Sigmoid colon (tissue), 7 donors: ENCODE measurements around the gene GPHB5. TPM values are rescaled to one million over a fixed set of nuclear protein-coding genes. Genes with fewer than 3 reads are reported as not detected.
A peak's percentile ranks its signal among the peaks of the same experiment; 100 is the strongest.

ENCODE experiments used
- DNase-seq: peaks from one replicate; pipeline ENCODE4 v3.0.0-alpha.2; 2019
- H3K27ac ChIP-seq, 4 donors: fragments of 200-600 bp; sonication (generic); one replicate each; pipeline ENCODE4 v1.5.1; 2016 to 2019; ENCODE audit warnings: mild to moderate bottlenecking in 1 of 4
- H3K27me3 ChIP-seq, 3 donors: fragments of 200-600 bp; sonication (generic); one replicate each; pipeline ENCODE4 v1.5.1; 2019; ENCODE audit warnings: mild to moderate bottlenecking in 1 of 3
- H3K36me3 ChIP-seq, 4 donors: fragments of 200-600 bp; sonication (generic); one replicate each; pipeline ENCODE4 v1.5.1; 2016 to 2019
- H3K4me1 ChIP-seq, 4 donors: fragments of 200-600 bp; sonication (generic); one replicate each; pipeline ENCODE4 v1.5.1; 2017 to 2019
- H3K4me3 ChIP-seq, 4 donors: fragments of 200-600 bp; sonication (generic); one replicate each; pipeline ENCODE4 v1.5.1; 2017 to 2019; ENCODE audit warnings: mild to moderate bottlenecking in 2 of 4, moderate library complexity in 1 of 4
- H3K9me3 ChIP-seq, 4 donors: fragments of 200-600 bp in 3 of 4; sonication (generic) in 3 of 4; one replicate each; pipeline versions ENCODE4 v1.5.1 to v1.6.1; 2013 to 2019
- CTCF ChIP-seq, 4 experiments: fragments of 450-650 bp in 3 of 4; fragments of 200-600 bp in 1 of 4; IDR thresholded peaks; one replicate each; pipeline ENCODE4 v1.5.1; 2016 to 2019; ENCODE audit warnings: antibody characterized with exemption in 4 of 4, mild to moderate bottlenecking in 3 of 4, moderate library complexity in 2 of 4
- EP300 ChIP-seq, 4 donors: sonication (generic); formaldehyde crosslinking; IDR thresholded peaks; one replicate each; pipeline ENCODE4 v1.6.1; 2017; ENCODE audit warnings: antibody characterized with exemption in 4 of 4
- POLR2A ChIP-seq, 2 donors: fragments of 450-650 bp; IDR thresholded peaks; one replicate each; pipeline ENCODE4 v1.6.1; 2016; ENCODE audit warnings: antibody characterized with exemption in 2 of 2, mild to moderate bottlenecking in 2 of 2, moderate library complexity in 2 of 2
- POLR2AphosphoS5 ChIP-seq, 4 donors: sonication (generic); formaldehyde crosslinking; IDR thresholded peaks; one replicate each; pipeline ENCODE4 v1.6.1; 2017; ENCODE audit warnings: antibody characterized with exemption in 4 of 4
- WGBS, 2 donors: extraction: QIAGEN DNeasy Blood & Tissue Kit; methylation state at CpG; one replicate each; pipeline ENCODE4 v1.1.7; 2013; 5-methylcytosine and 5-hydroxymethylcytosine counted together
- intact Hi-C: fragments of 100-400 bp; cut with DNase I; formaldehyde crosslinking; loops from one replicate; pipeline ENCODE4 v1.15.1; 2023
- polyA plus RNA-seq, 3 donors: library from polyadenylated mRNA; stranded (reverse); fragments of 200-250 nt; gene quantifications; one replicate each; pipeline ENCODE4 v1.2.3, GENCODE V29; 2013
- total RNA-seq, 4 donors: library from RNA; depleted of rRNA; stranded (reverse); fragments of >200 nt; gene quantifications; one replicate each; pipeline ENCODE4 v1.1.0, GENCODE V29; 2016
- donor health status: healthy with polysubstance abuse.
- donor health status: Bipolar disorder and iron deficiency.
- donor health status: healthy.

Gene GPHB5
- total and polyA plus RNA-seq, 7 donors, result not detected

GRCh38 chr14:63276492-63277342 lies 42.0 kb downstream of the GPHB5 start:
- no peak for TF ChIP-seq EP300 (IDR thresholded peaks at IDR 0.05)
- TF ChIP-seq POLR2AphosphoS5 (IDR thresholded peaks at IDR 0.05), result peak in 1 of 4 donors; percentile 20
- peak; percentile 65 to 81 (median 76) for TF ChIP-seq CTCF (IDR thresholded peaks at IDR 0.05)
- intact Hi-C loops, result loop anchor here (1.0 to 5.0 kb wide), 2 partner anchors 102 to 1114 kb away; no protein-coding TSS in a partner anchor

DNA sequence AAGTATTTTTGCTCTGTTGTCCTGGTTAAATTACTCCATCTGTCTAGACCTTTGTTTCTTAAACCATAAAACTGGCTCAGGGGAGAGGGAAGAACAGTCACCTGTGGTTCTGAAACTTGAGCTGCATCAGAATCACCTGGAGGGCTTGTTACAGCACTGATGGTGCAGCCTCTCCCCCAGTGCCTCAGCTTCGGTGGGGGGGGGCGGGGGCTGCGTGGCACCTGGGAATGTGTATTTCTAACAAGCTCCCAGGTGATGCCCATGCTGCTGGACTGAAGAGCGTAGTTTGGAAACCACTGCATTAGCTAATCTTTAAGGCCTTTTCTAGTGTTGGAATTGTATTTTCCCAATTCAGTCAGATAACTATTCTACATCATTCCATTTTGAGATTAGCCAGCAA lies 42.7 kb downstream of the GPHB5 start:
- no peaks in the 10 kb centered on the region for H3K27me3 ChIP-seq
- H3K9me3 ChIP-seq, result no peaks in the 10 kb centered on the region
- no peak overlapping the region for H3K27ac ChIP-seq
- WGBS, 2 donors, result 70 to 83% methylated on average over 4 of the region's 4 CpGs
- H3K4me1 ChIP-seq, result peaks cover 0 to 5% (median 0%) of the 10 kb centered on the region in 4 donors
- no peak overlapping the region for H3K4me3 ChIP-seq
- intact Hi-C loops, result loop anchor here (1.0 to 5.0 kb wide), 2 partner anchors 102 to 1114 kb away; no protein-coding TSS in a partner anchor
- DNase-seq, result no peak
- no peak for TF ChIP-seq EP300 (IDR thresholded peaks at IDR 0.05)
- TF ChIP-seq POLR2A (IDR thresholded peaks at IDR 0.05), result no peak
- TF ChIP-seq CTCF (IDR thresholded peaks at IDR 0.05), result no peak
- TF ChIP-seq POLR2AphosphoS5 (IDR thresholded peaks at IDR 0.05), result no peak
- peaks cover 0 to 8% (median 0%) of the 10 kb centered on the region in 4 donors for H3K36me3 ChIP-seq

More at GRCh38 chr14:63276492-63277342, 42.0 kb downstream of the GPHB5 start:
- Histone ChIP-seq H3K4me1 (peaks cover 0 to 5% (median 0%) of the 10 kb centered on the region in 4 donors), H3K36me3 (peaks cover 0 to 7% (median 0%) of the 10 kb centered on the region in 4 donors), H3K4me3 (no peak overlapping the region), H3K27ac (no peak overlapping the region), H3K9me3 (no peaks in the 10 kb centered on the region), H3K27me3 (no peaks in the 10 kb centered on the region)
- WGBS, 2 donors, result 49% methylated on average over 5 of the region's 5 CpGs
- no peak for DNase-seq

- no peak overlapping the region for H3K27ac ChIP-seq
- no peaks in the 10 kb centered on the region for H3K9me3 ChIP-seq
- H3K4me1 ChIP-seq, result peaks cover 0 to 5% (median 0%) of the 10 kb centered on the region in 4 donors
- WGBS, 2 donors, result 86 to 89% methylated on average over 3 of the region's 3 CpGs
- intact Hi-C loops, result loop anchor here (1.0 to 5.0 kb wide), 2 partner anchors 101 to 1113 kb away; no protein-coding TSS in a partner anchor
- no peak overlapping the region for H3K4me3 ChIP-seq
- TF ChIP-seq POLR2AphosphoS5 (IDR thresholded peaks at IDR 0.05) (no peak), CTCF (IDR thresholded peaks at IDR 0.05) (no peak), EP300 (IDR thresholded peaks at IDR 0.05) (no peak), POLR2A (IDR thresholded peaks at IDR 0.05) (no peak)
- DNase-seq, result no peak
- H3K36me3 ChIP-seq, result peaks cover 0 to 8% (median 0%) of the 10 kb centered on the region in 4 donors
- no peaks in the 10 kb centered on the region for H3K27me3 ChIP-seq
Observed at GRCh38 chr14:63275611-63276010, 43.1 kb downstream of the GPHB5 start.

DNA sequence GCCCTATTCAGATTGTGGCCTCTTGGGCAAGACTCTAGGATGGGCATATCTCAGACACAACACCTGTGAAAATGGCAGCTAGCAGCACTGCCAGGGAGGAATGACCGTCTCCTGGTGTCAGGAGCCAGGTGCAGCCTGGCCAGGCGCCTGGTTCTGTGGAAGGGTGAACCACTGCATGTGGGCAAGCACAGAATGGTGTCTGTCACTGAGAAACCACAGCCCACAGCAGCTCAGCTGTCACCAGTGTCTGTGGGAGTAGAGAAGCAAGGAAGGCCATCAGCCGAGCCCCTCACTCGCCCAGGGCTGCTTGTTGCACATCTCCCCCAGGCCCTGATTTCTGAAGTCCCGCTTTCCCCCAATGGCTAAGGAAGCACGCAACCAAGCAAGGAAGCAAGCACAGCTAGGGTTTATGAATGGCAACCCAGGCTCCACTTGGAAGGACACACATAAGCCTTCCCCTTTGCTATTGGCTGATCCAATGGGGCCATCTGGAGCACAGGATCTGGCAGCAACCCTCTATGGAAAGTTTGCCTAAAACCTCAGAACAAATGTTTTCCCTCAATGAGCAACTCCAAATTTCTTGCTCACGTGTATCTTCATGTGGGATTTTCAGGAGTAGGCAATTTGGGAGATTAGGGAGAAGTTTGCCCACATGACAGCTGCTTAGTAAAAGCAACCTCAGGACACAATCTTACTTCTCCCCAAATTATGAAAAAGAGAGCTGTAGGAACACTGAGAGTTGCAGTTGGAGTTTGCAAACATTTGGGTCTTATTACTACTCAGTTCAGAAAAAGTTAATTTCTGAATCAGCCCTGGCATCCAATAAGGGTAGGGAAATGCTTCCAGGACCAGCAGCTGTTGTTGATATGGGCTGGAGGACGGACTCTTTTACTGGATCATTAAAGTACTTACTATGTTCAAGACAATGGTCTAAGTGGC lies 44.7 kb downstream of the GPHB5 start:
- peak overlapping the region in 3 of 4 donors; percentile 26 to 49 (median 39) for H3K27ac ChIP-seq
- H3K4me3 ChIP-seq, result no peak overlapping the region
- intact Hi-C loops, result no loop called here
- H3K27me3 ChIP-seq, result no peaks in the 10 kb centered on the region
- peak in 3 of 4 donors; percentile 35 to 48 (median 42) for TF ChIP-seq POLR2AphosphoS5 (IDR thresholded peaks at IDR 0.05)
- no peak for TF ChIP-seq POLR2A (IDR thresholded peaks at IDR 0.05)
- peak; percentile 82 for DNase-seq
- H3K4me1 ChIP-seq, result peaks cover 0 to 5% (median 0%) of the 10 kb centered on the region in 4 donors
- peaks cover 0 to 8% (median 0%) of the 10 kb centered on the region in 4 donors for H3K36me3 ChIP-seq
- 83 to 85% methylated on average over 8 of the region's 8 CpGs for WGBS, 2 donors
- H3K9me3 ChIP-seq, result no peaks in the 10 kb centered on the region
